CD4-positive, alpha-beta T cell treated with Interleukin-17A for 4 hours (primary cell): ENCODE results near the gene F8.
"Not testable (repeated sequence)": the region's sequence is repeated elsewhere in the genome, so short reads cannot be mapped to it uniquely, and the experiment has no call there.

Experiments
- DNase-seq: peaks from one replicate; pipeline ENCODE4 v3.0.0-alpha.2; 2020; ENCODE audit warnings: mixed read lengths

The F8 gene

DNA sequence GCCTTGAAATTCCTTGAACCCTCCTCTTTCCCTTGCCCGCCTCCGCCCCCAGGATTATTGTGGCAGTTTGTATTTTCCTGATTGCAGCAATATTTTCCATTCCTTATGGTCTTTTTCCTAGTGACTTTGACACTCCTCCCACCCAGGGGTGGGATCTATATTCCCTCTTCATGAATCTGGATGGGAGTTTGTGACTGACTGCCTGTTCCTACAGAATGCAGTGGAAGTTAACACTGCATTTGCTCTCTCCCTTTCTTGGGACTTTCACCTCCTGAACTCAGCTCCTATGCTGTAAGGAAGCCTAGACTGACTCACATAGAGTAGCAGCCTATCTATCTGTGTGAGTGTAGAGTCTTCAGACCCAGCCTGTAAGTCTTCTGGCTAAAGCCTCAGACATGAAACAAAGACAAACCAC, 6.4 kb upstream of the F8 start:
- no peak for DNase-seq

- DNase-seq = no peak
These were observed 5.6 kb upstream of the F8 start for GRCh38 chrX:155028129-155028528.

DNA sequence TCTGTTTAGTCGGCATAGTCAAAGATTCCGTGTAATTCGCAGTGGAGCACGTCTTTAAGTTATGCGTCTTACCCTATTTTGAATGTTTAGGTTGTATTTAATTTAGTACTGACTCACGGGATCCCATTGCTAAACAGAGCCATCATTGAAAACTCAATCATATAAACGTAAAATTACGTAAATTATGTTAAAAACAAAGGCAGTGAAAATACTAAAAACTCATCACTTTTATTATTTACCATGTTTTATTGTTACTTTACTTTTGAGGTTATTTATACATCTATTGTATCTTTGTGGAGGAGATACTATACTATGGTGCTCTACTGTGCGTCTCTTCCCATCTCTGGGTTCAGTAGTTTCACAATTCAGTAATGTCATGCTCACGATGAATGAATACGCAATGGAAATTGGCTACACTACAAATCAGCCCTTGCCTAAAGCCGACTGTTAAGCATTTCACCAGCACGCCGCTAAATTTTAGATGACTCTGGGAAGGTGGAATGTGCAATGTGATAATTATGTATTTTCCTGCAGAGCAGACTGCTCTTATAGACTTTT, 5.1 kb upstream of the F8 start:
- DNase-seq = no peak

DNA sequence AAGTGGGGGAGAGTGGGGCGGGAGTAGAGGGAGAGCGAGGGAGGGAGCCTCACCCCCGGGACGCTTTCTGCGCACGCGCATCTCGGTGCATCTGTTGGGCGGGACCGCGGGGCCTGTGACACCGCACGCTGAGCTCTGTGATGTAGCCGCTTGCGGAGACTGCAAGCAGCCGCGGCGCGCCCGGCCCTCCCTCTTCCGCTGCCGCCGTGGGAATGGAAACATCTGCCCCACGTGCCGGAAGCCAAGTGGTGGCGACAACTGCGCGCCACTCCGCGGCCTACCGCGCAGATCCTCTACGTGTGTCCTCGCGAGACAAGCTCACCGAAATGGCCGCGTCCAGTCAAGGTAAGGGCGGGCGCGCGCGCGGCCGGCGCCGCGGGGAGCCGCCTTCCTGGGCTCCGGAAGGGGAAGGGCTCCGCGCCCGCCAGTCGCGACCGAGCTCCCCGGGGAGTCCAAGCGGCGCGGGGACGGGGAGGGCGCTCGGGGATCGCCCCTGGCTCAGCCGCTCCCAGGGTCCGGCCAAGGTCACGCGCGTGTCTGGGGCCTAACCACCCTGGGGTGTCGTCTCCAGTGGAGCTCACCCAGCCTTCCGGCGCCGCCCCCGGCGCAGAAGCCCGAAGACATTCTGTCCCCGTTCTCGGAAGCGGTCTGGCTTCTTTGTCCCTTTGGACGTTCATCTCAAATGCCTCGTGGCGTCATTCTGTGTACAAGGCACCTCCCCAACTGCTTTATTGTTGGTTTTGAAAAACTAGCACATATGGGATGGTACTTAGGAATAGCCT, 4.4 kb upstream of the F8 start, which contains the start of gene FUNDC2:
TSS of gene FUNDC2 (plus strand) at position 118 of the 782 bp plus-strand sequence. CDS start at position 213, 95 bp downstream.
- DNase-seq = peak; percentile 93

DNA sequence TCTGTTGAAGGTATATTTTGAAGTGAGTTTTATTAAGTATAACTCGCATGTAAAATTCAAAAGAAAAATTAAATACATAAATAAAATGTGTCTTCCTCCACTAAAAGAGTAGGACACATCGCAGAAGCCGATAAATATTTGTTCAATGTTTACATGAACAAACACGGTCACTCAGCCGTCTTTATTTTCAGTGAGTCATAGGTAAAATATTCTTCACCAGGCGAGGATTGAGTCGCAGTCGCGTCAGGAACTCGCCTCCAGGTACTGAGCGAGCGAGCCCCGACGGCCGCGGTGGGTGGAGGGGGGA, 3.9 kb upstream of the F8 start:
- no peak for DNase-seq

DNA sequence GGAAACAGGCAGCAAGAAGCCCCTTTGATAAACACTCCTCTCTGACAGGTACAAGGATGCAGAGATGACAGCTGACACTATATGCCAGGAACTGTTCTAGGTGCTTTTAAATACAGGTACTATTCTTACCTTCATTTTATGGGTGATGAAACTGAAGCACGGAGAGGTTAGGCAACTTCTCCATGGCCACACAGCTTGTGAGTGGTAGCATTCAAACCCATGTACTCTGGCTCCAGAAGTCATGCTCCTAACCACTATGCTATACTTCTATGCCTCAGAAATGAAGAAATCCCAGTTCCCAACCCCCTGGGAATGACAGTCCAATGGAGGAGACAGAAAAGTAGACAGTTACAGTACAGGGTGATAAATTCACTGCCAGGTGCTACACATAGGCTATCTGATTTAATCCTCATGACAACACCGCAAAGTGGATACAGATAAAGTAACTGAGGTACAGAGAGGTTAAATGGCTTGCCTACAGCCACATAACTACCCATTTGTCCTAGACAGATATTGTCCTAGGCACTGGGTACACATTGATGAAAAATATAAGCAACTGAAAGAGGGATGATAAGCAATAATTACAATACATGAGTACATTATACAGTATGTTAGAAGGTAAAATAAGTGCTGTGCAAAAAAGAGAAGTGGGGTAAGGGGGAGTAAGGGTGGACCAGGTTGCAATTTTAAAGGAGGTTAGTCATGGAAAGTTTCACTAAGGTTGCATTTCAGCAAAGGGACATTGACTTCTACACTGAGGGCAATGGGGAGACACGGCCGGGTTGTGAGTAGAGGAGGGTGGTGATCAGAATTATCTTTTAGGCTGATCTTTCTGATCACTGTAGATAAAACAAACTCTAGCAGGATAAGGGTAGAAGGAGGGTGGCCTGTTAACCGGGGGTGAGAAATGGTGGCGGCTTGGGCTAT, 1.6 kb upstream of the F8 start:
- no peak for DNase-seq

- DNase-seq = no peak
These were observed 1.9 kb downstream of the F8 start for GRCh38 chrX:155020591-155020990.

DNA sequence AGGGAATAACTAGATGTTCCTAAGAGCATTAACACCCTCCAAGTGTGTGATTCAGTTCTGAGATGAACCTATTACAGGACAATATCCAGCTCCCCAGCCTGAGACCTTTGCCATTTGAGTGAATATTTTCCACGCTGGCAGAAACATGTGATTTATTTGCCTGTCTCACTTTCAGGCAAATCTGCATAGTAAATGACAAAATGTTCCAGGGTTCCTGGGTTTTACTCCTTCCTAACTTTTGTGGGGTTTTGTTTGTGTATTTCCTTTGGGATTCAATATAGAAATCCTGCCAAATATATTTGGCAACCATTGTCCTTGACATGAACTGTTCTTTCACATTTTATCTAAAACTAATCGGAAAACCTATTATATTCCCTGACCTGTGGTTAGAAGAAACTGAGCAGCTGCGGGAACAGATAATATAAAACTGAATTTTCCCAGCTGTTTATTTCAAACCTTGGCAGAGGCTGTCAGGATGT, 12.5 kb downstream of the F8 start:
- no peak for DNase-seq

GRCh38 chrX:155008578-155008977, 13.9 kb downstream of the F8 start:
- DNase-seq = not testable (repeated sequence)

GRCh38 chrX:155006913-155007671, 15.4 kb downstream of the F8 start:
- DNase-seq = not testable (repeated sequence)

- not testable (repeated sequence) for DNase-seq
These were observed 16.1 kb downstream of the F8 start for GRCh38 chrX:155006379-155006778.

DNA sequence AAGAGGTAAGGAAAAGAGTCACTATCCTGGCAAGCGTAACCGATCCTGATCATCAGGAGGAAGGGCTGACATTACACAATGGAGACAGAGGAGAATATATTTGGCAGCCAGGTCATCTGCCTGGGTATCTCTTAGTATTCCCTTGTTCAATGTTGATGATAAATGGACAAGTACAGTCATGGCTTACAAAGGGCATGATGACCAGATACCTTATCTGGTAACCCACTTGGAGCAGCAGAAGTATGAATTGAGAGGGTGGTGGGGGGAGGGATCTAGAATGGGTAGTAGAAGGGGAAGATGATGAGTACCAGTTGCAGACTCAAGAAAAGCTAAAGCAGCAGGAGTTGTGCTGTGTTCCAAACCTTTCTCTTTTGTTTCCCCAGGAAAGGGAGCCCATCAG, 17.3 kb downstream of the F8 start:
- no peak for DNase-seq

- no peak for DNase-seq
These were observed 20.6 kb downstream of the F8 start for GRCh38 chrX:155001873-155002272.

- no peak for DNase-seq
These were observed 21.7 kb downstream of the F8 start for GRCh38 chrX:155000841-155001240.

GRCh38 chrX:154998204-154998880, 24.2 kb downstream of the F8 start:
- DNase-seq = no peak

- DNase-seq = no peak
These were observed 31.0 kb downstream of the F8 start for GRCh38 chrX:154991476-154991875.

DNA sequence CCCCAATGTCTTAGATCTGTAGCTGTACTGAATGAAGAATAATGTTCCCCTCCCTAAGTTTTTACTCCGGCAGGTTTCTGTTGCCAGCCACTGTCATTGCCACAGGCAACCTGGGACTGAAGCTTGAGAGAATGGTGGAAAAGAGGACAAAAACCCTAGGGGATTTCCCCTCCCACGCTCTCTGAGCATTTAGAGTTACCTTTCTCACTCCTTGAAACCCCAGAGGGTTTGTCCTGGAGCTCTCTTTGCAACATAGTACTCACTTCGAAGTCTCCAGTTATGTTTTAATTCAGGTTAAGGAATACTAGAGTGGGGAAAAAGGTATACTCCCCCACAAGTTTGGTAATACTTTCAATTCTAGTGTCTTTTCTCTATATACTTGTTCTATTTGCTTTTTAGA, 31.5 kb downstream of the F8 start:
- no peak for DNase-seq

- no peak for DNase-seq
These were observed 32.0 kb downstream of the F8 start for GRCh38 chrX:154990496-154990895.

DNA sequence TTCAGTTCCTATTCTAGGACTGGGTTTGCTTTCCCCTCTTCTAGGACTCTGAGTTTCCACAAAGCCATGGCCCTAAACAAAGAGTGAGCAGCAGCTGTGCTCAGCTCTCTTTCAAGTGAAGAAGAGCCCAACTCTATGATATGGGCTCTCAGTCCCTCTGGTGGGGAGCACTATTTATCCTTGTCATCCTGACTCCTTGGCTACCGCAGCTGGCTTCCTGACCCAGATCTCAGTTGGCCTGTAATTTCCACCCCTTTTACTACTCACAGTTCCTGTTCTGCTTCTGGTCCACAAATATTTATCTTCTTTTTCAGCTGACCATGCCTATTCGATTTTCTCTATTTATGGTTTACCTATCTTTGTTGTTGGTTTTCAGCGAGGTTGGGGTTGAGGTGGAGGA, 33.8 kb downstream of the F8 start:
- no peak for DNase-seq

DNA sequence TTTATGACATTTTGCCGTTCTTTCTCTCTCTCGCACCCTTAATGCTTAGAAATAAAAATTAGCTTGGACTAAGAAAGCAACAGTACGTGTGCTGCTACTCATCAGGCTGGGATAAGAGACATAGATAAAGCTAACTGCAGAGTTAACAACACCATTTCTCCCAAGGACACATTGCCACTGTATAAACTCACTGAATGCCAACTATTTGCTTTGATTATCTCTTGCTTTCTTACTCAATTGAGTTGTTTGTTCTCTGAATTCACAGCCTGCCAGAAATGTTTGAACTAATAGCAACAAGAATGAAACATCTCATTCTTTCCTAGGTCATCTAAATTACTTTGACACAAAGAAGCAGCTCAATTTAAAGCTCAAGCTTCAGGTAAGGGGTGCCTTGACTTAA, 34.6 kb downstream of the F8 start:
- no peak for DNase-seq

DNA sequence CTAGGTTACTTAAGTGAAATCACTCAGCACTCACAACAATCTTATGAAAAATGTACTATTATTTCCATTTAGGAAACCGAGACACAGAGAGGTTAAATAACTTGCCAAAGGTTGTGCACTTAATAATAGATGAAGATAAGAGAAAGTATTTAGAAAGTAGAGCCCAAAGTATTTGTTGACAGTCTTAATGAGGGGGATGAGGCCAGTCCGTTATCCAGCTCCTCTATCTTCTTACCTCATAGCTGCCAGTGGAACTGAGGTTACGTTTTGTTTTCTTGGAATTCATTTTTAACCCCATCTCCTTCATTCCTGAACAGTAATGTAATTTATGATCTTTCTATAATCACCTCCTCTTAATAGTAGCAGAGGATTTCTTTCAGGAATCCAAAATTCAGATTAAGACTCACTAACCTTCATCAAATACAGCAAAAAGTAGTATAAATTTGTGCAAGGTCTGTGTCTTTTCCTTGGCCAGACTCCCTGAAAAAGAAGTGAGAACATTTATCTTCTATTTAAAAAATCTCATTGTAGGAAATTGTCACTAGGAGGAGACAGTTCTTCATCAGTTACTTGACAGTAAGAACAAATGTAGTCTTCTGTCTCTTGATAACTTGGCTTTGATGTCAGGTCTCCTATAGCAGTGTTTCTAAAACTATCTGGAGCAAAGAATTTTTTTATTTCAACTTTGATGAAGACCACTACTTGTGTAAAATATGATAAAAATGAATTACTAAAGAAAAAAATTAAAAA, 35.5 kb downstream of the F8 start:
- DNase-seq = no peak

DNA sequence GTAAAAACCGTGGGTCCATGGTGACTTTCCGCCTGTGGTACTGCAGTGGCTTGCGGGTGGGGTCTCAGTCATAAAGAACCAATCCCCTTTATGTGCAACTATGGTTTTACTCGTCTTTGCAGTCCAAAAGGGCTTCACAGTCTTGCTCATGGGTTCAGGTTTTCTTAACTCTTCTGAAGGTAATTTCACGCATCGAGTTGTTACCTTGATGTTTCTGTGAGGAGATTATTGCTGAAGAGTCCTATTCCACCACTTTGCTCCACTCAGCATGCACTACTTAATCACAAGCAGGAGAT, 41.5 kb downstream of the F8 start:
- no peak for DNase-seq
